ENCODE results near the gene TBX1.

- TF ChIP-seq, protein P1, sequence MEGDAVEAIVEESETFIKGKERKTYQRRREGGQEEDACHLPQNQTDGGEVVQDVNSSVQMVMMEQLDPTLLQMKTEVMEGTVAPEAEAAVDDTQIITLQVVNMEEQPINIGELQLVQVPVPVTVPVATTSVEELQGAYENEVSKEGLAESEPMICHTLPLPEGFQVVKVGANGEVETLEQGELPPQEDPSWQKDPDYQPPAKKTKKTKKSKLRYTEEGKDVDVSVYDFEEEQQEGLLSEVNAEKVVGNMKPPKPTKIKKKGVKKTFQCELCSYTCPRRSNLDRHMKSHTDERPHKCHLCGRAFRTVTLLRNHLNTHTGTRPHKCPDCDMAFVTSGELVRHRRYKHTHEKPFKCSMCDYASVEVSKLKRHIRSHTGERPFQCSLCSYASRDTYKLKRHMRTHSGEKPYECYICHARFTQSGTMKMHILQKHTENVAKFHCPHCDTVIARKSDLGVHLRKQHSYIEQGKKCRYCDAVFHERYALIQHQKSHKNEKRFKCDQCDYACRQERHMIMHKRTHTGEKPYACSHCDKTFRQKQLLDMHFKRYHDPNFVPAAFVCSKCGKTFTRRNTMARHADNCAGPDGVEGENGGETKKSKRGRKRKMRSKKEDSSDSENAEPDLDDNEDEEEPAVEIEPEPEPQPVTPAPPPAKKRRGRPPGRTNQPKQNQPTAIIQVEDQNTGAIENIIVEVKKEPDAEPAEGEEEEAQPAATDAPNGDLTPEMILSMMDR (IDR thresholded peaks at IDR 0.05): no peak
- TF ChIP-seq POLR2A (IDR thresholded peaks at IDR 0.05): no peak
Measured at GRCh38 chr22:19713245-19713644, 47.3 kb upstream of the TBX1 start.
